ENCODE data around the gene MELTF.

Gene MELTF

GRCh38 chr3:197001972-197002700, 27.5 kb downstream of the MELTF start:
- Histone ChIP-seq H3K4me1 (ENCODE audit: control insufficient read depth in 2 of 2, insufficient read depth in 2 of 2, low read length in 2 of 2) (peaks cover 0 to 9% of the 10 kb centered on the region in 2 donors), H3K36me3 (ENCODE audit: control insufficient read depth in 2 of 2, insufficient read depth in 2 of 2, low read length in 2 of 2) (no peaks in the 10 kb centered on the region), H3K27ac (ENCODE audit: low read depth in 2 of 2, low read length in 2 of 2) (peak overlapping the region; percentile 9 to 17), H3K4me3 (ENCODE audit: low read length in 2 of 2) (peak overlapping the region; percentile 41 to 56), H3K9me3 (ENCODE audit: control insufficient read depth in 2 of 2, low read length in 2 of 2) (no peaks in the 10 kb centered on the region), H3K9ac (ENCODE audit: low read depth in 1 of 2, low read length in 2 of 2) (peak overlapping the region; percentile 24 to 71), H3K27me3 (ENCODE audit: control insufficient read depth in 2 of 2, insufficient read depth in 2 of 2, low read length in 2 of 2) (no peaks in the 10 kb centered on the region)

GRCh38 chr3:197001106-197001971, 28.3 kb downstream of the MELTF start:
- H3K9me3 ChIP-seq (ENCODE audit: control insufficient read depth in 2 of 2, low read length in 2 of 2) = no peaks in the 10 kb centered on the region
- H3K27me3 ChIP-seq (ENCODE audit: control insufficient read depth in 2 of 2, insufficient read depth in 2 of 2, low read length in 2 of 2) = no peaks in the 10 kb centered on the region
- H3K9ac ChIP-seq (ENCODE audit: low read depth in 1 of 2, low read length in 2 of 2) = no peak overlapping the region
- H3K27ac ChIP-seq (ENCODE audit: low read depth in 2 of 2, low read length in 2 of 2) = no peak overlapping the region
- H3K4me1 ChIP-seq (ENCODE audit: control insufficient read depth in 2 of 2, insufficient read depth in 2 of 2, low read length in 2 of 2) = peaks cover 0 to 9% of the 10 kb centered on the region in 2 donors
- H3K36me3 ChIP-seq (ENCODE audit: control insufficient read depth in 2 of 2, insufficient read depth in 2 of 2, low read length in 2 of 2) = no peaks in the 10 kb centered on the region
- no peak overlapping the region for H3K4me3 ChIP-seq (ENCODE audit: low read length in 2 of 2)

GRCh38 chr3:197000211-197000610, 29.4 kb downstream of the MELTF start:
- Histone ChIP-seq H3K4me3 (ENCODE audit: low read length in 2 of 2) (no peak overlapping the region), H3K27me3 (ENCODE audit: control insufficient read depth in 2 of 2, insufficient read depth in 2 of 2, low read length in 2 of 2) (no peaks in the 10 kb centered on the region), H3K27ac (ENCODE audit: low read depth in 2 of 2, low read length in 2 of 2) (no peak overlapping the region), H3K9ac (ENCODE audit: low read depth in 1 of 2, low read length in 2 of 2) (no peak overlapping the region), H3K4me1 (ENCODE audit: control insufficient read depth in 2 of 2, insufficient read depth in 2 of 2, low read length in 2 of 2) (peaks cover 0 to 9% of the 10 kb centered on the region in 2 donors), H3K9me3 (ENCODE audit: control insufficient read depth in 2 of 2, low read length in 2 of 2) (no peaks in the 10 kb centered on the region), H3K36me3 (ENCODE audit: control insufficient read depth in 2 of 2, insufficient read depth in 2 of 2, low read length in 2 of 2) (no peaks in the 10 kb centered on the region)

GRCh38 chr3:196998966-196999760, 30.5 kb downstream of the MELTF start:
- Histone ChIP-seq H3K4me3 (ENCODE audit: low read length in 2 of 2) (no peak overlapping the region), H3K4me1 (ENCODE audit: control insufficient read depth in 2 of 2, insufficient read depth in 2 of 2, low read length in 2 of 2) (peaks cover 0 to 8% of the 10 kb centered on the region in 2 donors), H3K9ac (ENCODE audit: low read depth in 1 of 2, low read length in 2 of 2) (no peak overlapping the region), H3K27me3 (ENCODE audit: control insufficient read depth in 2 of 2, insufficient read depth in 2 of 2, low read length in 2 of 2) (no peaks in the 10 kb centered on the region), H3K36me3 (ENCODE audit: control insufficient read depth in 2 of 2, insufficient read depth in 2 of 2, low read length in 2 of 2) (no peaks in the 10 kb centered on the region), H3K27ac (ENCODE audit: low read depth in 2 of 2, low read length in 2 of 2) (no peak overlapping the region), H3K9me3 (ENCODE audit: control insufficient read depth in 2 of 2, low read length in 2 of 2) (no peaks in the 10 kb centered on the region)

- H3K4me1 ChIP-seq (ENCODE audit: control insufficient read depth in 2 of 2, insufficient read depth in 2 of 2, low read length in 2 of 2) = no peaks in the 10 kb centered on the region
- H3K9ac ChIP-seq (ENCODE audit: low read depth in 1 of 2, low read length in 2 of 2) = no peak overlapping the region
- H3K4me3 ChIP-seq (ENCODE audit: low read length in 2 of 2) = no peak overlapping the region
- H3K27me3 ChIP-seq (ENCODE audit: control insufficient read depth in 2 of 2, insufficient read depth in 2 of 2, low read length in 2 of 2) = no peaks in the 10 kb centered on the region
- H3K36me3 ChIP-seq (ENCODE audit: control insufficient read depth in 2 of 2, insufficient read depth in 2 of 2, low read length in 2 of 2) = no peaks in the 10 kb centered on the region
- no peak overlapping the region for H3K27ac ChIP-seq (ENCODE audit: low read depth in 2 of 2, low read length in 2 of 2)
- no peaks in the 10 kb centered on the region for H3K9me3 ChIP-seq (ENCODE audit: control insufficient read depth in 2 of 2, low read length in 2 of 2)
These were observed 32.3 kb downstream of the MELTF start for GRCh38 chr3:196997311-196997710.

- no peaks in the 10 kb centered on the region for H3K36me3 ChIP-seq (ENCODE audit: control insufficient read depth in 2 of 2, insufficient read depth in 2 of 2, low read length in 2 of 2)
- H3K4me3 ChIP-seq (ENCODE audit: low read length in 2 of 2) = no peak overlapping the region
- H3K9me3 ChIP-seq (ENCODE audit: control insufficient read depth in 2 of 2, low read length in 2 of 2) = no peaks in the 10 kb centered on the region
- no peak overlapping the region for H3K9ac ChIP-seq (ENCODE audit: low read depth in 1 of 2, low read length in 2 of 2)
- no peaks in the 10 kb centered on the region for H3K27me3 ChIP-seq (ENCODE audit: control insufficient read depth in 2 of 2, insufficient read depth in 2 of 2, low read length in 2 of 2)
- no peak overlapping the region for H3K27ac ChIP-seq (ENCODE audit: low read depth in 2 of 2, low read length in 2 of 2)
- H3K4me1 ChIP-seq (ENCODE audit: control insufficient read depth in 2 of 2, insufficient read depth in 2 of 2, low read length in 2 of 2) = no peaks in the 10 kb centered on the region
These were observed 33.0 kb downstream of the MELTF start for GRCh38 chr3:196996454-196997265.

GRCh38 chr3:196995646-196996355, 33.8 kb downstream of the MELTF start:
- Histone ChIP-seq H3K4me1 (ENCODE audit: control insufficient read depth in 2 of 2, insufficient read depth in 2 of 2, low read length in 2 of 2) (no peaks in the 10 kb centered on the region), H3K27ac (ENCODE audit: low read depth in 2 of 2, low read length in 2 of 2) (no peak overlapping the region), H3K9me3 (ENCODE audit: control insufficient read depth in 2 of 2, low read length in 2 of 2) (no peaks in the 10 kb centered on the region), H3K27me3 (ENCODE audit: control insufficient read depth in 2 of 2, insufficient read depth in 2 of 2, low read length in 2 of 2) (no peaks in the 10 kb centered on the region), H3K9ac (ENCODE audit: low read depth in 1 of 2, low read length in 2 of 2) (no peak overlapping the region), H3K4me3 (ENCODE audit: low read length in 2 of 2) (no peak overlapping the region), H3K36me3 (ENCODE audit: control insufficient read depth in 2 of 2, insufficient read depth in 2 of 2, low read length in 2 of 2) (no peaks in the 10 kb centered on the region)

- Histone ChIP-seq H3K27ac (ENCODE audit: low read depth in 2 of 2, low read length in 2 of 2) (no peak overlapping the region), H3K4me1 (ENCODE audit: control insufficient read depth in 2 of 2, insufficient read depth in 2 of 2, low read length in 2 of 2) (no peaks in the 10 kb centered on the region), H3K36me3 (ENCODE audit: control insufficient read depth in 2 of 2, insufficient read depth in 2 of 2, low read length in 2 of 2) (no peaks in the 10 kb centered on the region), H3K27me3 (ENCODE audit: control insufficient read depth in 2 of 2, insufficient read depth in 2 of 2, low read length in 2 of 2) (no peaks in the 10 kb centered on the region), H3K9me3 (ENCODE audit: control insufficient read depth in 2 of 2, low read length in 2 of 2) (no peaks in the 10 kb centered on the region), H3K9ac (ENCODE audit: low read depth in 1 of 2, low read length in 2 of 2) (no peak overlapping the region), H3K4me3 (ENCODE audit: low read length in 2 of 2) (no peak overlapping the region)
These were observed 34.6 kb downstream of the MELTF start for GRCh38 chr3:196995027-196995426.

- no peaks in the 10 kb centered on the region for H3K27me3 ChIP-seq (ENCODE audit: control insufficient read depth in 2 of 2, insufficient read depth in 2 of 2, low read length in 2 of 2)
- no peaks in the 10 kb centered on the region for H3K9me3 ChIP-seq (ENCODE audit: control insufficient read depth in 2 of 2, low read length in 2 of 2)
- no peak overlapping the region for H3K9ac ChIP-seq (ENCODE audit: low read depth in 1 of 2, low read length in 2 of 2)
- H3K4me3 ChIP-seq (ENCODE audit: low read length in 2 of 2) = no peak overlapping the region
- H3K27ac ChIP-seq (ENCODE audit: low read depth in 2 of 2, low read length in 2 of 2) = no peak overlapping the region
- H3K4me1 ChIP-seq (ENCODE audit: control insufficient read depth in 2 of 2, insufficient read depth in 2 of 2, low read length in 2 of 2) = peaks cover 2 to 7% of the 10 kb centered on the region in 2 donors
- H3K36me3 ChIP-seq (ENCODE audit: control insufficient read depth in 2 of 2, insufficient read depth in 2 of 2, low read length in 2 of 2) = no peaks in the 10 kb centered on the region
These were observed 35.6 kb downstream of the MELTF start for GRCh38 chr3:196994056-196994455.

All from mucosa of rectum (tissue), 2 donors.